Astrocyte of the spinal cord (primary cell): ENCODE results near the gene SPINK4.

ENCODE experiments used
- DNase-seq: peaks from one replicate; pipeline ENCODE4 v3.0.0; 2011; ENCODE audit warnings: low read depth, low spot score
- H3K4me3 ChIP-seq: 2 replicates; pipeline ENCODE4 v1.5.1; 2011; ENCODE audit warnings: low read depth, mild to moderate bottlenecking, low read length, moderate library complexity
- CTCF ChIP-seq: IDR thresholded peaks from 2 replicates; pipeline ENCODE4 v1.5.1; 2012; ENCODE audit warnings: low read depth, mild to moderate bottlenecking, low read length, inconsistent platforms
- in situ Hi-C: cut with HindIII; loops from 2 replicates; pipeline ENCODE4 v1.10.0; 2017; ENCODE audit warnings: low sequenced_read_pairs

SPINK4 gene

GRCh38 chr9:33293782-33294181 is 53.8 kb downstream of the SPINK4 start:
- no peak overlapping the region for H3K4me3 ChIP-seq
- DNase-seq: no peak
- no peak for TF ChIP-seq CTCF
- in situ Hi-C loops: no loop called here

GRCh38 chr9:33294670-33295432 is 54.9 kb downstream of the SPINK4 start:
- in situ Hi-C loops: no loop called here
- no peak for TF ChIP-seq CTCF
- H3K4me3 ChIP-seq: no peak overlapping the region
- no peak for DNase-seq

GRCh38 chr9:33295571-33295970 is 55.6 kb downstream of the SPINK4 start:
- in situ Hi-C loops: no loop called here
- TF ChIP-seq CTCF: no peak
- H3K4me3 ChIP-seq: no peak overlapping the region
- no peak for DNase-seq

- H3K4me3 ChIP-seq: no peak overlapping the region
- no peak for TF ChIP-seq CTCF
- no peak for DNase-seq
- in situ Hi-C loops: no loop called here
Observed at GRCh38 chr9:33297432-33297831, 57.5 kb downstream of the SPINK4 start.
